ENCODE results near the gene STX18. TPM values are rescaled to one million over a fixed set of nuclear protein-coding genes. Genes with fewer than 3 reads are reported as not detected.

Gene STX18
- total RNA-seq, 1 donor from 2014 or later = 33.9 TPM

GRCh38 chr4:4390046-4390445 lies 151.8 kb downstream of the STX18 start:
- no peak overlapping the region for H3K27ac ChIP-seq
- no peak overlapping the region for H3K4me2 ChIP-seq
- no peak overlapping the region for H3K4me3 Mint-ChIP-seq
- peaks cover 22% of the 10 kb centered on the region for H3K4me1 ChIP-seq
- H2AFZ ChIP-seq (replicated peaks) = no peak overlapping the region
- H3K9me3 Mint-ChIP-seq = no peaks in the 10 kb centered on the region
- peaks cover 4% of the 10 kb centered on the region for H3F3A ChIP-seq (ENCODE audit: low read depth)
- peaks cover 11% of the 10 kb centered on the region for H3K4me1 Mint-ChIP-seq
- H3K27ac Mint-ChIP-seq = no peak overlapping the region
- peaks cover 42% of the 10 kb centered on the region for H3K27me3 Mint-ChIP-seq (ENCODE audit: insufficient read depth, low read depth)
- no peak overlapping the region for H3K9ac ChIP-seq
- TF ChIP-seq EZH2 (IDR thresholded peaks at IDR 0.05) = no peak
- no peak for TF ChIP-seq CTCF (IDR thresholded peaks at IDR 0.05)
- no peak for TF ChIP-seq EZH2phosphoT487 (IDR thresholded peaks at IDR 0.05)
- no peaks in the 10 kb centered on the region for H3K36me3 ChIP-seq
- H3K4me3 ChIP-seq = no peak overlapping the region
- H3K36me3 Mint-ChIP-seq = peaks cover 3% of the 10 kb centered on the region
- no peak for DNase-seq (ENCODE audit: low spot score)
- peaks cover 61% of the 10 kb centered on the region for H3K27me3 ChIP-seq
- H4K20me1 ChIP-seq (ENCODE audit: low read depth) = peaks cover 24% of the 10 kb centered on the region
- no peaks in the 10 kb centered on the region for H3K9me3 ChIP-seq (ENCODE audit: low read depth)
- no peaks in the 10 kb centered on the region for H3K79me2 ChIP-seq (ENCODE audit: low read depth)

- Histone ChIP-seq H3K4me3 (no peak overlapping the region), H3K4me1 (peaks cover 22% of the 10 kb centered on the region), H3K9ac (no peak overlapping the region), H4K20me1 (ENCODE audit: low read depth) (peaks cover 24% of the 10 kb centered on the region), H3K27ac (no peak overlapping the region), H2AFZ (replicated peaks) (no peak overlapping the region), H3K9me3 (ENCODE audit: low read depth) (no peaks in the 10 kb centered on the region), H3K4me2 (no peak overlapping the region), H3F3A (ENCODE audit: low read depth) (peaks cover 4% of the 10 kb centered on the region), H3K27me3 (peaks cover 71% of the 10 kb centered on the region), H3K79me2 (ENCODE audit: low read depth) (no peaks in the 10 kb centered on the region), H3K36me3 (no peaks in the 10 kb centered on the region)
- TF ChIP-seq CTCF (IDR thresholded peaks at IDR 0.05) (no peak), EZH2 (IDR thresholded peaks at IDR 0.05) (no peak), EZH2phosphoT487 (IDR thresholded peaks at IDR 0.05) (no peak)
- no peak for DNase-seq (ENCODE audit: low spot score)
- Mint-ChIP-seq H3K4me1 (peaks cover 14% of the 10 kb centered on the region), H3K36me3 (peaks cover 5% of the 10 kb centered on the region), H3K9me3 (no peaks in the 10 kb centered on the region), H3K27me3 (ENCODE audit: insufficient read depth, low read depth) (peaks cover 51% of the 10 kb centered on the region), H3K27ac (no peak overlapping the region), H3K4me3 (no peak overlapping the region)
Measured at GRCh38 chr4:4388836-4389575, 152.8 kb downstream of the STX18 start.

DNA sequence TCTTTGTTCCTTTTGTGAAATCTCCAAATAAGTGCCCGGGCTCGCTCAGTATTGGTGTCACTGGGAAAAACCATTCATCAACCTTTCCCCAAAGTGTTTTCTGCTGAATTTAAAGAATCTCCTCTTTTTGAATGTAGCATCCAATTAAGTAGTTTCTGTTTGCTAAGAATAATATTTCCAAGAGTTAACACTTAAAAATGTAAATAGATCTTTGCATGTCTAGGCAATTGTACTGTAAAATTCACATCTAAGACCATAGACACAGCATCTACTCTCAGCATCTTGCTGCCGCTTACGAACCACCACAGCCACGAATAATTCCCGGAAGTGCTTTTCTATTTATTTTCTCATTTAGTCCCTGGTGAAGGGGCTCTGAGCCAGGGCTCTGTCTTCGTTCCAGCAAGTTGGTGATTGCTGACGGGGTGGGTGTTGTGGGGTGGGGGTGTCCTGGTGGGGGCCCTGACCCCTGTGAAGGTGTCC lies 153.5 kb downstream of the STX18 start:
- Histone ChIP-seq H3K27me3 (peaks cover 78% of the 10 kb centered on the region), H4K20me1 (ENCODE audit: low read depth) (peaks cover 24% of the 10 kb centered on the region), H3K4me3 (peak overlapping the region; percentile 85), H3K4me2 (peak overlapping the region; percentile 96), H3K9ac (no peak overlapping the region), H3K4me1 (peaks cover 22% of the 10 kb centered on the region), H3K79me2 (ENCODE audit: low read depth) (no peaks in the 10 kb centered on the region), H3F3A (ENCODE audit: low read depth) (peaks cover 4% of the 10 kb centered on the region), H3K27ac (no peak overlapping the region), H3K9me3 (ENCODE audit: low read depth) (no peaks in the 10 kb centered on the region), H3K36me3 (no peaks in the 10 kb centered on the region), H2AFZ (replicated peaks) (no peak overlapping the region)
- Mint-ChIP-seq H3K4me3 (peak overlapping the region; percentile 82), H3K4me1 (peaks cover 16% of the 10 kb centered on the region), H3K27ac (no peak overlapping the region), H3K36me3 (peaks cover 5% of the 10 kb centered on the region), H3K9me3 (no peaks in the 10 kb centered on the region), H3K27me3 (ENCODE audit: insufficient read depth, low read depth) (peaks cover 53% of the 10 kb centered on the region)
- TF ChIP-seq EZH2phosphoT487 (IDR thresholded peaks at IDR 0.05) = no peak
- TF ChIP-seq CTCF (IDR thresholded peaks at IDR 0.05) = no peak
- TF ChIP-seq EZH2 (IDR thresholded peaks at IDR 0.05) = no peak
- DNase-seq (ENCODE audit: low spot score) = no peak

Measured in neural progenitor cell (in vitro differentiated cells).